ENCODE data around the gene TMEM240. TPM values are rescaled to one million over a fixed set of nuclear protein-coding genes. Genes with fewer than 3 reads are reported as not detected.

The TMEM240 gene
- total and polyA plus RNA-seq, 2 of the 8 experiments (the other 6 are each of a cell fraction or from before 2014, with no cell fraction given): 3.6 to 5.7 TPM

DNA sequence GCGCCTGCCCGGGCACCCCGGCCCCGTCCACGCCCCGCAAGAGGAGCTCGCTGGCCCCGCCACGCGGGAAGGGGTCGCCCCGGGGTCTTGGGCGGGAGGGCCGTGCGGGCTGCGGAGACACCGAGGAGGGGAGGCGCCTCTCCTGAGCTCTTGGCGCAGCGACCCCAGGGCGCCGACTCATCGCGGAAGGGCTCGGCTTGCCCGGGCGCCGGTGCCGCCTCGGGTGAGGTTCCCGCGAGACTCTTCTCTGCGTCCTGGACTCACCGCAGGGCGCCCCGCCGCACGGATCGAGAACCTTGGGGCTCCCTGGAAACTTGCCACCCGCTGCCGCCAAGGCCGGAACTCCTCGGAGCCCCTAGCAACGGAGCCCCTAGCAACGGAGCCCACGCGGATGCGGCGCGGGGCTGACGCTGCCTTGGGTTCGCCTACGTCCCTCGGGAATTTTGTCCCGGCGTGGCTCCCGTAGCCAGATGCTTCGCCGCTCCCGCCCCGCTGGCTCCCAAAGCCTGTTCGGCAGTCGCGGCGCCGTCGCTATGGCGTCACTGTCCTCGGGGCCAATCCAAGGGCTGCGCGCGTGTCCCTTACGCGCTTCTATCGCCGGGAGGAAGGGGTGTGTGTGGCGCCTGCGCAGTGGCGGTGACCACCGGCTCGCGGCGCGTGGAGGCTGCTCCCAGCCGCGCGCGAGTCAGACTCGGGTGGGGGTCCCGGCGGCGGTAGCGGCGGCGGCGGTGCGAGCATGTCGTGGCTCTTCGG is 28.7 kb downstream of the TMEM240 start, which contains the start of gene ATAD3A (continued):
- TF ChIP-seq POU5F1 (IDR thresholded peaks at IDR 0.05; ENCODE audit: low read depth, low read length) (no peak), CBX8 (IDR thresholded peaks at IDR 0.05; ENCODE audit: borderline replicate concordance, low read depth, low read length) (no peak), SIX5 (IDR thresholded peaks at IDR 0.05; ENCODE audit: low read depth, low read length) (no peak), TAF7 (optimal IDR thresholded peaks at IDR 0.05; ENCODE audit: borderline replicate concordance, low read depth, low read length) (no peak), FOSL1 (IDR thresholded peaks at IDR 0.05; ENCODE audit: insufficient read depth, low read depth, low read length) (no peak), TEAD4 (IDR thresholded peaks at IDR 0.05; ENCODE audit: low read depth, low read length) (no peak), EGR1 (IDR thresholded peaks at IDR 0.05; ENCODE audit: borderline replicate concordance, low read depth, low read length) (no peak), JUND (IDR thresholded peaks at IDR 0.05; ENCODE audit: low read length) (peak; percentile 59), NRF1 (IDR thresholded peaks at IDR 0.05; ENCODE audit: low read depth, low read length) (peak; percentile 71), NANOG (IDR thresholded peaks at IDR 0.05; ENCODE audit: insufficient read depth, low read depth, low read length, poor library complexity, severe bottlenecking) (no peak), RXRA (IDR thresholded peaks at IDR 0.05; ENCODE audit: insufficient read depth, low read depth, low read length) (no peak), GTF2F1 (IDR thresholded peaks at IDR 0.05; ENCODE audit: borderline replicate concordance, low read depth, low read length) (no peak), EP300 (IDR thresholded peaks at IDR 0.05; ENCODE audit: borderline replicate concordance in 1 of 2, low read depth in 2 of 2, low read length in 2 of 2) (no peak), HDAC2 (IDR thresholded peaks at IDR 0.05; ENCODE audit: borderline replicate concordance in 1 of 2, low read depth in 2 of 2, low read length in 2 of 2) (peak; percentile 25 to 43; a peak in 1 of 4 replicates), POLR2AphosphoS5 (IDR thresholded peaks at IDR 0.05; ENCODE audit: low read depth, low read length) (no peak), ASH2L (IDR thresholded peaks at IDR 0.05; ENCODE audit: low read length) (peak; percentile 50), BACH1 (IDR thresholded peaks at IDR 0.05; ENCODE audit: low read length) (peak; percentile 91), CBX5 (IDR thresholded peaks at IDR 0.05; ENCODE audit: low read depth, low read length) (no peak), SUZ12 (IDR thresholded peaks at IDR 0.05; ENCODE audit: low read length) (no peak)
- TF ChIP-seq, protein P1, sequence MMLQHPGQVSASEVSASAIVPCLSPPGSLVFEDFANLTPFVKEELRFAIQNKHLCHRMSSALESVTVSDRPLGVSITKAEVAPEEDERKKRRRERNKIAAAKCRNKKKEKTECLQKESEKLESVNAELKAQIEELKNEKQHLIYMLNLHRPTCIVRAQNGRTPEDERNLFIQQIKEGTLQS (IDR thresholded peaks at IDR 0.05; ENCODE audit: insufficient read depth, low read depth, low read length): peak; percentile 76; the same call in 1 of the 2 replicates
- TF ChIP-seq, protein P2, sequence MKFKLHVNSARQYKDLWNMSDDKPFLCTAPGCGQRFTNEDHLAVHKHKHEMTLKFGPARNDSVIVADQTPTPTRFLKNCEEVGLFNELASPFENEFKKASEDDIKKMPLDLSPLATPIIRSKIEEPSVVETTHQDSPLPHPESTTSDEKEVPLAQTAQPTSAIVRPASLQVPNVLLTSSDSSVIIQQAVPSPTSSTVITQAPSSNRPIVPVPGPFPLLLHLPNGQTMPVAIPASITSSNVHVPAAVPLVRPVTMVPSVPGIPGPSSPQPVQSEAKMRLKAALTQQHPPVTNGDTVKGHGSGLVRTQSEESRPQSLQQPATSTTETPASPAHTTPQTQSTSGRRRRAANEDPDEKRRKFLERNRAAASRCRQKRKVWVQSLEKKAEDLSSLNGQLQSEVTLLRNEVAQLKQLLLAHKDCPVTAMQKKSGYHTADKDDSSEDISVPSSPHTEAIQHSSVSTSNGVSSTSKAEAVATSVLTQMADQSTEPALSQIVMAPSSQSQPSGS (IDR thresholded peaks at IDR 0.05; ENCODE audit: low read length): no peak
